ENCODE results near the gene CDPF1. TPM values are rescaled to one million over a fixed set of nuclear protein-coding genes. Genes with fewer than 3 reads are reported as not detected.

Gene CDPF1
- total RNA-seq, 1 experiment from 2014 or later = 16.3 TPM

DNA sequence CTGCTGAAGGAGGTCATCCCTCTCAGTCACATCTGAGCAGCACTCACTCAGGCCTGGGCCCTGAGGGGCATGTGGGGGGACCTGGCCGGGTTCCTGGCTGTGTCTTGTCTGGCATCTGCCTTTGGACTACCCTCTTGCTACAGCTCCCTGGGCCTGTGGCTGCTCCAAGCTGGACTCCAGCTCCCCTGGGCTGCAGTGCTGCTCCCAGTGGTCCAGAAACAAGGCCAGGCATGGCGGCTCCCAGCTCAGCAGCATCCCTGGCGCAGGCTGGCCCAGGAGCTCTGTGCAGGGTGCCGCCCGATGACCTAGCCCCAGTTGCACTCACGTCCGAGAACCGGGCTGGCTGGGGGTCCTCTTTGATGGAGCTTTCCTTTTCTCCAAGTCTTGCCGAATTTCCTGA is 5.3 kb downstream of the CDPF1 start:
- Histone ChIP-seq H3K27ac (ENCODE audit: low read depth, low read length) (no peak overlapping the region), H3K9me3 (ENCODE audit: control insufficient read depth in 1 of 2, insufficient read depth in 1 of 2, low read depth in 1 of 2, low read length in 2 of 2) (no peaks in the 10 kb centered on the region), H4K20me1 (ENCODE audit: insufficient read depth) (no peaks in the 10 kb centered on the region), H3K79me2 (ENCODE audit: insufficient read depth, low read length) (peaks cover 10% of the 10 kb centered on the region), H3K9ac (ENCODE audit: low read length) (no peak overlapping the region), H3K4me2 (ENCODE audit: low read length) (no peak overlapping the region), H3K4me3 (replicated peaks in 1 of 2; ENCODE audit: low read depth in 1 of 2, low read length in 2 of 2) (no peak overlapping the region), H3K9me2 (ENCODE audit: insufficient read depth) (no peaks in the 10 kb centered on the region), H3K36me3 (ENCODE audit: control insufficient read depth in 1 of 2, insufficient read depth in 2 of 2, low read length in 2 of 2) (0 out of 4 replicates have a peak, but pooled peaks cover 0 to 2% of the 10 kb centered on the region in 2 experiments), H3K4me1 (ENCODE audit: control insufficient read depth in 1 of 2, insufficient read depth in 2 of 2, low read length in 2 of 2) (peaks cover 0 to 6% of the 10 kb centered on the region in 2 experiments; a peak in 3 of 4 replicates), H2AFZ (ENCODE audit: low read depth, low read length, poor library complexity, severe bottlenecking) (no peak overlapping the region), H3K27me3 (ENCODE audit: insufficient read depth, low read length) (no peaks in the 10 kb centered on the region)
- POLR2A ChIA-PET = no interaction called here
- RAD21 ChIA-PET (ENCODE audit: low non-redundant PET in 1 of 2, low total read pairs in 2 of 2, uncharacterized antibody in 2 of 2, unreplicated experiment in 2 of 2) = no interaction called here
- intact Hi-C loops (cut with micrococcal nuclease) = loop anchor here (10.0 kb wide), 1 partner anchor 90 kb away; the partner anchor contains the start of gene PPARA
- DNase-seq (ENCODE audit: low read depth, low spot score) (no peak), ATAC-seq (no peak)
- TF ChIP-seq YY1 (IDR thresholded peaks at IDR 0.05; ENCODE audit: extremely low read depth, insufficient replicate concordance, low read depth, low read length) = no peak
- TF ChIP-seq ZFX (IDR thresholded peaks at IDR 0.05) = no peak
- TF ChIP-seq EGR1 (IDR thresholded peaks at IDR 0.05; ENCODE audit: low read depth) = no peak
- CTCF ChIA-PET = no interaction called here
- BruUV-seq (replicated peaks) = no TSS peak

DNA sequence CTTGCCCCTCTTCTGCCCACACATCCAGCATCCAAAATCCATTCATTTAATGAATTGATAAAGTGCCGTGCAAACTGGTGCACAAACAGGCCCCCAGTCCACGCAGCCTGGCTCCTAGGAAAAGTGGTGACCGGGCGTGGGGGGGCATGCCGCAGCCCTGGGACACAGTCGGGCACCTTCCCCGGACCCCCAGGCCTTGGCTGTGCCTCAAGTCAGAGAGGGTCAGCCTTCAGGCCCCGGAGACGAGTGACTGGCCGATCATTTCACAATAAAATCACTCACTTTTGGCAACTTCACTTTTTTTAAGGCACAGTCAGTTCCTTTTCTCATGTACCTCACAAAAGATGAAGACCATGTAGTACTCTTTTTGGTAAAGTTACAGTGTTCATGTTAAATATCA is 8.0 kb downstream of the CDPF1 start:
- Histone ChIP-seq H3K9me3 (ENCODE audit: control insufficient read depth in 1 of 2, insufficient read depth in 1 of 2, low read depth in 1 of 2, low read length in 2 of 2) (no peaks in the 10 kb centered on the region), H3K4me2 (ENCODE audit: low read length) (no peak overlapping the region), H4K20me1 (ENCODE audit: insufficient read depth) (no peaks in the 10 kb centered on the region), H3K27me3 (ENCODE audit: insufficient read depth, low read length) (no peaks in the 10 kb centered on the region), H3K9ac (ENCODE audit: low read length) (no peak overlapping the region), H2AFZ (ENCODE audit: low read depth, low read length, poor library complexity, severe bottlenecking) (no peak overlapping the region), H3K27ac (ENCODE audit: low read depth, low read length) (no peak overlapping the region), H3K4me3 (replicated peaks in 1 of 2; ENCODE audit: low read depth in 1 of 2, low read length in 2 of 2) (no peak overlapping the region), H3K79me2 (ENCODE audit: insufficient read depth, low read length) (no peaks in the 10 kb centered on the region), H3K4me1 (ENCODE audit: control insufficient read depth in 1 of 2, insufficient read depth in 2 of 2, low read length in 2 of 2) (no peaks in the 10 kb centered on the region), H3K9me2 (ENCODE audit: insufficient read depth) (no peaks in the 10 kb centered on the region), H3K36me3 (ENCODE audit: control insufficient read depth in 1 of 2, insufficient read depth in 2 of 2, low read length in 2 of 2) (0 out of 4 replicates have a peak, but pooled peaks cover 0 to 2% of the 10 kb centered on the region in 2 experiments)
- TF ChIP-seq, protein P1, sequence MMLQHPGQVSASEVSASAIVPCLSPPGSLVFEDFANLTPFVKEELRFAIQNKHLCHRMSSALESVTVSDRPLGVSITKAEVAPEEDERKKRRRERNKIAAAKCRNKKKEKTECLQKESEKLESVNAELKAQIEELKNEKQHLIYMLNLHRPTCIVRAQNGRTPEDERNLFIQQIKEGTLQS (IDR thresholded peaks at IDR 0.05) = no peak
- TF ChIP-seq SRF (IDR thresholded peaks at IDR 0.05; ENCODE audit: low read depth) (no peak), ZNF274 (IDR thresholded peaks at IDR 0.05; ENCODE audit: low read depth, low read length) (no peak), POLR2AphosphoS5 (IDR thresholded peaks at IDR 0.05; ENCODE audit: low read depth, low read length) (no peak), POLR2A (IDR thresholded peaks at IDR 0.05; ENCODE audit: borderline replicate concordance, extremely low read depth, insufficient read depth, insufficient read length) (no peak), CBX3 (IDR thresholded peaks at IDR 0.05; ENCODE audit: low read depth) (no peak), EGR1 (IDR thresholded peaks at IDR 0.05; ENCODE audit: low read depth) (no peak), FOSL1 (IDR thresholded peaks at IDR 0.05; ENCODE audit: low read depth) (no peak), SP1 (IDR thresholded peaks at IDR 0.05; ENCODE audit: low read depth) (no peak), ZFX (IDR thresholded peaks at IDR 0.05) (no peak), SIN3A (IDR thresholded peaks at IDR 0.05; ENCODE audit: low read depth) (no peak)
- TF ChIP-seq, protein P2, sequence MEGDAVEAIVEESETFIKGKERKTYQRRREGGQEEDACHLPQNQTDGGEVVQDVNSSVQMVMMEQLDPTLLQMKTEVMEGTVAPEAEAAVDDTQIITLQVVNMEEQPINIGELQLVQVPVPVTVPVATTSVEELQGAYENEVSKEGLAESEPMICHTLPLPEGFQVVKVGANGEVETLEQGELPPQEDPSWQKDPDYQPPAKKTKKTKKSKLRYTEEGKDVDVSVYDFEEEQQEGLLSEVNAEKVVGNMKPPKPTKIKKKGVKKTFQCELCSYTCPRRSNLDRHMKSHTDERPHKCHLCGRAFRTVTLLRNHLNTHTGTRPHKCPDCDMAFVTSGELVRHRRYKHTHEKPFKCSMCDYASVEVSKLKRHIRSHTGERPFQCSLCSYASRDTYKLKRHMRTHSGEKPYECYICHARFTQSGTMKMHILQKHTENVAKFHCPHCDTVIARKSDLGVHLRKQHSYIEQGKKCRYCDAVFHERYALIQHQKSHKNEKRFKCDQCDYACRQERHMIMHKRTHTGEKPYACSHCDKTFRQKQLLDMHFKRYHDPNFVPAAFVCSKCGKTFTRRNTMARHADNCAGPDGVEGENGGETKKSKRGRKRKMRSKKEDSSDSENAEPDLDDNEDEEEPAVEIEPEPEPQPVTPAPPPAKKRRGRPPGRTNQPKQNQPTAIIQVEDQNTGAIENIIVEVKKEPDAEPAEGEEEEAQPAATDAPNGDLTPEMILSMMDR (IDR thresholded peaks at IDR 0.05 in 2 of 3, conservative IDR thresholded peaks at IDR 0.05 in 1 of 3; ENCODE audit: borderline replicate concordance in 1 of 3, insufficient read depth in 1 of 3, low read depth in 2 of 3, low read length in 2 of 3) = no peak
- TF ChIP-seq, protein P3, sequence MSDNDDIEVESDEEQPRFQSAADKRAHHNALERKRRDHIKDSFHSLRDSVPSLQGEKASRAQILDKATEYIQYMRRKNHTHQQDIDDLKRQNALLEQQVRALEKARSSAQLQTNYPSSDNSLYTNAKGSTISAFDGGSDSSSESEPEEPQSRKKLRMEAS (IDR thresholded peaks at IDR 0.05) = no peak
- ChIA-PET CTCF (no interaction called here), POLR2A (no interaction called here), RAD21 (ENCODE audit: low non-redundant PET in 1 of 2, low total read pairs in 2 of 2, uncharacterized antibody in 2 of 2, unreplicated experiment in 2 of 2) (no interaction called here)
- intact Hi-C loops (cut with micrococcal nuclease) = loop anchor here (10.0 kb wide), 1 partner anchor 87 kb away; the partner anchor contains the start of gene PPARA
- DNase-seq (ENCODE audit: low read depth, low spot score) (no peak), ATAC-seq (no peak)
- no TSS peak for BruUV-seq (replicated peaks)

Measured in HCT116 (cell line).